Endothelial cell of umbilical vein (primary cell): ENCODE measurements around the gene IGF1.

Experiments used
- CTCF ChIP-seq, 2 donors: IDR thresholded peaks; 1 replicate in 1 of 2; 2 replicates in 1 of 2; pipeline ENCODE4 v1.5.1; 2011; ENCODE audit warnings: low read length in 2 of 2, mild to moderate bottlenecking in 2 of 2, moderate library complexity in 2 of 2, control low read depth in 1 of 2, inconsistent platforms in 1 of 2, low read depth in 1 of 2; ENCODE audit not compliant: insufficient read depth in 1 of 2; ENCODE audit errors: extremely low read depth in 1 of 2
- MAX ChIP-seq: IDR thresholded peaks from 2 replicates; pipeline ENCODE4 v1.6.1; 2011; ENCODE audit not compliant: insufficient read depth, insufficient read length
- POLR2A ChIP-seq: IDR thresholded peaks from 2 replicates; pipeline ENCODE4 v1.6.1; 2012; ENCODE audit warnings: low read depth, mild to moderate bottlenecking, control low read depth, low read length
- POLR2AphosphoS5 ChIP-seq: IDR thresholded peaks from 2 replicates; pipeline ENCODE4 v1.6.1; 2012; ENCODE audit warnings: low read depth, mild to moderate bottlenecking, control low read depth, low read length, moderate library complexity; ENCODE audit not compliant: insufficient read depth

GRCh38 chr12:102433304-102433703 lies 47.1 kb downstream of the IGF1 start:
- TF ChIP-seq CTCF (IDR thresholded peaks at IDR 0.05; ENCODE audit: extremely low read depth in 1 of 2, insufficient read depth in 1 of 2, low read depth in 1 of 2, low read length in 2 of 2) (no peak), POLR2A (no peak), POLR2AphosphoS5 (no peak), MAX (no peak)
